ENCODE results near the gene SYT11.
"Not testable (repeated sequence)": the region's sequence is repeated elsewhere in the genome, so short reads cannot be mapped to it uniquely, and the experiment has no call there.

SYT11 gene

DNA sequence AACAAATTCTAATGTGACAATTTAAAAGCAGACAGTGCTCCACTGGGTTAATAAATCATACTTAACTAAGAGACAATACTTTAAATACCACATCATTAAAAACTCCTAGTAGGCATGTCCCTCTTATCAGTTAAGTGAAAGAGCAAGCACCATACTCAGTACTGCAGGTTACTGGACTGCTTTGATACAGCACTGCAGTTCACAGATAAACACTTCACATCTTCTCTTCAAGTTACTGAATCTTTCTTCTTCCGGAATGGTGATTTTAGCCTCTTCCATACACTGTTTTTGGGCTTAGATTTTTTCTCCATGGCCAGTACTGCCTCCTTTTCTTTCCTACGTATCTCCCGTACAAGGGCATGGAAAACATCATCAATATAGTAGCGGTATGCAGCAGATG is 40.8 kb downstream of the SYT11 start:
- DNase-seq = no peak

DNA sequence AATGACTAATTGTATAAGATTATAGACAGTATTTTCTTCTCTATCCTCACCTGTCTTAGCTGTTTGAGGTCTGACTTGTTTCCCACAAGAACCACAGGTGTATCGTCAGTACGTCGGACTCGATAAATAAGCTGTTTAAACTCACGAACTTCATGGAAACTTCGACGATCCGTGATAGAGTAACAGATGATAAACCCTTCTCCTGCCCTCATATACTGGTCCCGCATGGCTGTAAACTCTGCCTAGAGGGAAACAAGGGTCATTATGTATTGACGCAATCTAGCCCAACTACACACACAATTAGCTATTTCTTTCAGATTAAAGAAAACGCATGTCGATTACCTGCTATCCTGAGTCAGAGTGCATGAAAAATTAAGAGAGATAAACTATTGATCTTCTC is 44.9 kb downstream of the SYT11 start:
- no peak for DNase-seq

DNA sequence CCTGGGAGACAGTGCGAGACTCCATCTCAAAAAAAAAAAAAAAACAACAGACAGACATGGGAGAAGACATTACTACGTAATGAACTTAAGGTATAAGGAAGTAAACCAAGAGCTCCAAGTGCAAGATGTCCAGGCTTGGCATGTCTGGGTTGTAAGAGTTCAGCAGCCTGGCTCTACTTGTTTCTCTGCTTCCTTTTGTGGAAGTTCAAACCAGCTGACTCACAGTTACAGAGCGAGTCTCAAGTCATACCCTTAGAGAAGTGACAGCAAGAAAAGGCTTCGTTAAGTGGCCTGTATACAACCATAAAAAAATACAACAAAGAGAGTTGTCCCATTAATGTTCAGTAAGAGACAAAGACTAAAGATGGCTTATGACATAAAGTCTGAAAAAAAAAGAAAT is 50.5 kb downstream of the SYT11 start:
- peak; percentile 87 to 95 (median 90) for DNase-seq

DNA sequence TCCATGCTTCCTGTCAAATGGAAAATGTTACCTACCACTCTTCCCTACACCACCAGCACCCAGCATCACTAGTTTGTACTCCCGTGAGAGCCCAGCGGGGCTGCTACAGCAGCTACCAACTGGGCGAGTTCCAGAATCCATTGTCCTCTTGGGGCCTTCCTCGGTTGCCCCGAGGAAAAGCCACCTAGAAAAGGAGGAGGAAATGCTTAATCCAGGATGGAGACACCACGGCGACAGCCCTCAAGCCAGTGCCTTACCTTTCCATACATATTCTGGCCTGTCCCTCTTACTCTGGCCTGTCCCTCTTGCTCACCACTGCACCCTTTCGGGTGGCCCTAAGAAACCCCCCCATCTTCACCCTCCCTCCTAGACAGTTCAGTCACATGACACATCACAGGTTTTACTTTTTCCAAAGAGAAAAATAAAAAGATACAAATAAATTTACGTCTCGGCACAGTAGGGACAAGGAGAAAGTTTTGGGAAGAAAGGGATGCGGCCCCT is 51.3 kb downstream of the SYT11 start:
- DNase-seq = peak; percentile 29 to 50 (median 40)

DNA sequence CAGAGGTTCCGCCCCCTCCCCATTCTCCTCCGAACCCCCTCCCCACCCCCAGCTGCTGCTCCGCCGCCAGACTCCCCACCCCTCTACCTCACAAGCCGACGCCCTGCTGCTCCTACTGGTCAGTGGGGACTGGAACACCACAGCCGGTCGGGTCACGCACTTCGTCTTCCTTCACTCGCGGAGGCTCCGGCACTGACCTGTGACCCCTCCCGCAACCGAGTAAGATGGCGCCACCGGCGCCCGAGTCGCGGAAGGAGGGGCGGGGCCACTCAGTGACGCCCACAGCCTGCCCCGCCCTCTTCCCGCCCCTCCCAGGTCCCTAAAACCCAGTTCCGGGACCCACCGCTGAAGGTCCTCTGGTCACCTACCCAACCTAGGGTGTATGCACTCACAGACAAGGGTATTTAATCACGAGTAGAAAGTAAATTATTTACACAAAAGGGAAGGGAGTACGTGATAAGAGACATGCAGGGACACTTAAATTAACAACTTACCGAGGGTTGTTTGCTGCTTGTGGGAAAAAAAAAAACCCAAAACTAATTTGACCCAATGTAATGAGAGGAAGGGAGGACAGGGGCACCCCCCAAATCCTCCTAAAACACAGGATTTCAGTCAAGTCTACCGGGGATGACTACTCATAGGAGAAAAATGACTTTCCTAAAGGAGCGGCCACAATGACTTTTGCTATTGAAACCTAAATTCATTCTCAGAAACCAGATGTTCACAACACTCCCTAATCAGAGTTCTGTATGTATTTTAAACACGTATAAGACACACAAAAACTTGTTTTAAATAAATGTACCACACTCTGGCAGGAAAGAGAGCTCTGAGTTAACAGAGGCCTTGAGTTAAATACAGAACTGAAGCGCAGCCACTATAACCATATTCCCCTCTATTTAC is 52.0 kb downstream of the SYT11 start, which contains the start of gene RIT1:
TSS of gene RIT1 (minus strand) at position 194 of the 900 bp plus-strand sequence. CDS start 588 bp downstream, outside the sequence.
- DNase-seq = peak; percentile 93 to 97 (median 95)

GRCh38 chr1:155912056-155912536 is 52.7 kb downstream of the SYT11 start:
- no peak for DNase-seq

- DNase-seq = no peak
Measured at GRCh38 chr1:155913969-155914757, 54.8 kb downstream of the SYT11 start.

DNA sequence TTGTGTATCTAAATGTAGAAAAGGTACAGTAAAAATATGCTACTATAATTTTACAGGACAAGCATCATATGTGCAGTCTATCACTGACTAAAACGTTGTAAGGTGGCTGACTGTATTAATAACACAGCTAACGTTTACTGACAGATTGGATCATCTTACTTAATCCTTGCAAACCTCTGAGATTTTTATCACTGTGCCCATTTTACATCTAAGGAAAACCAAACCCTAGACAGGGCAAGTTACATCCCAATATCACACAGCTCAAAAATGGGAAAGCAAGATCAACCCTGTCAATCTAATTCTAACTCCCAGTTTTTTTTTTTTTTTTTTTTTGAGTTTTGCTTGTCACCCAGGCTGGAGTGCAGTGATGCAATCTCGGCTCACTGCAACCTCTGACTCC is 59.3 kb downstream of the SYT11 start:
- no peak for DNase-seq

DNA sequence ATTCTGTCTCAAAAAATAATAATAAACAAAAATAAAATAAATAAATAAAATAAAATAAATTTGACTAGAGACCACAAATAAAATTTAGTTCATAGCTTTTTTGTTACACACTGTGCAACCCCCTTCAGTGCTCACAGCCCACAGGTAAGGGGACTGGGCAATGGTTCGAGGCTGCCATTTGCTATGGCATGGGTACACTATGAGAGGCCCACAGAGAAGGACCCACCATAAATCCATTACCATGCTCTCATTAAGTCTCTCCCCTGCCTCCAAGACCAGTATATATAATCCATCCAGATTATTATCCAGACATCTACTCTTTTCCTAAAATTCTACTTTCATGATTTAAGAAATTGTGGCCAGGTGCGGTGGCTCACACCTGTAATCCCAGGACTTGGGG is 60.4 kb downstream of the SYT11 start:
- no peak for DNase-seq

DNA sequence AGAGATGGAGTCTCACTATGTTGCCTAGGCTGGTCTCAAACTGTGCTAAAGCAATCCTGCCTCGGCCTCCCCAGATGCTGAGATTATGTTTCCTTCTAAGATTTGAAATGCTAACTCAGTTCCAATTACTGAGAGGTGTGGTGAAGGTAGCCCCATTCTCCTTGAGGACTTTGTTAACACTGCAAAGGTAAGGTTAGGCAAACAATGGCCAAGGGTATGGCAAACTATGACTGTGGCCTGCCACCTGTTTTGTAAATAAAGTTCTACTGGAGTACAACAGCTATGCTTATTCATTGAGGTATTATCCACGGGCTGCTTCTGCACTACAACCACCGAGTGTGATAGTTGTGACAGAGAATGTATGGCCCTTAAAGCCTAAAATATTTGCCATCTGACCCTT is 61.4 kb downstream of the SYT11 start:
- DNase-seq = no peak

DNA sequence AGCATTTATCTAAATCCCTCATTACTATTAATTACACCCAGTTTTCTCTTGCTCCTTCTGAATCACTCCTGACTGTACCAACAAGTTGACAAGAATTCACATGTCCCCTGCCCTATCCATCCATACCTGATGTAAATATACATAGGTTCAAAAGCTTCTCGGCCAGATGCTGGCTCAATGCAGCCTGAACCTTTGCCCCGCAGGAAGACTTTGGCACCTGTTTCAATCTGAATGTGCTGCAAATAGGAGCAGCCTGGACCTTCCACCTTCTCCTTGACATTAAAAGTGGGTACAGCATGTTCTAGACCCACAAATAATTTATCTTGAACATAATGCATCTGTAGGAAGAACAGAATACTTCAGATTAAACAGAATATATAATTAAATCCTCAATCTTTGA is 66.1 kb downstream of the SYT11 start:
- DNase-seq = no peak

DNA sequence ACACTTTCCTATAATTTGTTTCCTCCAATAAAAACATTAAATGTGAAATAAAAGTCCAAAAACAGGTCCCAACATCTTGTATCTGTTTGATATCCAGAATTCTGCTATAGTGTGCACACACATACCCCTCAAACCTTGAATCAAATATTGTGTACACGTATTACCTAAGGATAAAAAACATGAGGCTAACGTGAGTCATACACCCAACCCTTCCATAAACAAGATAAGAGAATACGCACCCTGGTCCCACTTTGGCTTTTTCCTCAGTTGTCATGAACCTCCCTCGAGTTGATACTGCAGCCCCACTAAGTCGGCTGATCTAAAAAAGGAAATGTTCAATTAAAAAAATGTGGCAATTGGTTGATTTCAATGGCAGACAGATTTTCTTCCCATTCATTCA is 69.7 kb downstream of the SYT11 start:
- DNase-seq = no peak

GRCh38 chr1:155930725-155931124 is 71.4 kb downstream of the SYT11 start:
- DNase-seq = not testable (repeated sequence)

DNA sequence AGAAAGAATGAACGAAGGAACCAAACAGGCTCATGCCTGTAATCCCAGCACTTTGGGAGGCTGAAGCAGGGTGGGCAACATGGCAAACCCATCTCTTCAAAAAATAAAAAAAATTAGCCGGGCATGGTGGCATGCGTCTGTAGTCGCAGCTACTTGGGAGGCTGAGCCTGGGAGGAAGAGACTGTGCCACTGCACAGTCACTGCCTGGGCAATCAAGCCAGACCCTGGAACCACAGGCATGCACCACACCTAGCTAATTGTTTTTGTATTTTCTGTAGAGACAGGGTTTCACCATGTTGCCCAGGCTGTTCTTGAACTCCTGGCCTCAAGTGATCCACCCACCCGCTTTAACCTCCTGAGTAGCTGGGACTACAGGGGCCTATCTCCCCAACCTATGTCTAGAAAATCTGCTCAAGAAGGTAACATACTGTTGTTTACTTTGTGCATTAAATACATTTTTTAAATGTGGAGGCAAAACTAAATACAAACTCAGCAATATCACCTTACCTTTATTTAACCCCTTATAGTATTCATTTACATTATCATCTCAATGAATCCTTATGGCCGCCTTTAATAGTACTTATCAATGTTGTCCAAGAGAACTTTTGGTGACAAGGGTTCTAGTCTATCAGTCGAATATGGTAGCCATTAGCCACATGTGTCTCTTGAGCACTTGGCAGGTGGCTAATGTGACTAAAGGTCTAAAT is 72.1 kb downstream of the SYT11 start:
- no peak for DNase-seq

- DNase-seq = no peak
Measured at GRCh38 chr1:155932081-155932480, 72.7 kb downstream of the SYT11 start.

DNA sequence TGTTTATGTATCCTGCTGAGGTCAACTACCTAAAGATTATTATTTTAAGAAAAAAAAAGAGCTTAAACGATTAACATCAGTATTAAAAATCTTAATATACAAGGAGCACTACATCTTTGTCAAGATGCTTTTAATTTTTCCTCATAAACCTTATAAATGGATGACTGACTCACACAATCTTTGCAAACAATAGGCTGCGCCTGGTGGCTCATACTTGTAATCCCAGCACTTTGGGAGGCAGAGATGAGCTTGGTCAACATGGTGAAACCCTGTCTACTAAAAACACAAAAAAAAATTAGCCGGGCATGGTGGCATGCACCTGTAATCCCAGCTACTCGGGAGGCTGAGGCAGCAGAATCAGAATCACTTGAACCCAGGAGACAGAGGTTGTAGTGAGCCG is 73.1 kb downstream of the SYT11 start:
- DNase-seq = no peak

GRCh38 chr1:155933591-155934096 is 74.3 kb downstream of the SYT11 start:
- DNase-seq = peak in 3 of 4 experiments; percentile 22 to 45 (median 25)

DNA sequence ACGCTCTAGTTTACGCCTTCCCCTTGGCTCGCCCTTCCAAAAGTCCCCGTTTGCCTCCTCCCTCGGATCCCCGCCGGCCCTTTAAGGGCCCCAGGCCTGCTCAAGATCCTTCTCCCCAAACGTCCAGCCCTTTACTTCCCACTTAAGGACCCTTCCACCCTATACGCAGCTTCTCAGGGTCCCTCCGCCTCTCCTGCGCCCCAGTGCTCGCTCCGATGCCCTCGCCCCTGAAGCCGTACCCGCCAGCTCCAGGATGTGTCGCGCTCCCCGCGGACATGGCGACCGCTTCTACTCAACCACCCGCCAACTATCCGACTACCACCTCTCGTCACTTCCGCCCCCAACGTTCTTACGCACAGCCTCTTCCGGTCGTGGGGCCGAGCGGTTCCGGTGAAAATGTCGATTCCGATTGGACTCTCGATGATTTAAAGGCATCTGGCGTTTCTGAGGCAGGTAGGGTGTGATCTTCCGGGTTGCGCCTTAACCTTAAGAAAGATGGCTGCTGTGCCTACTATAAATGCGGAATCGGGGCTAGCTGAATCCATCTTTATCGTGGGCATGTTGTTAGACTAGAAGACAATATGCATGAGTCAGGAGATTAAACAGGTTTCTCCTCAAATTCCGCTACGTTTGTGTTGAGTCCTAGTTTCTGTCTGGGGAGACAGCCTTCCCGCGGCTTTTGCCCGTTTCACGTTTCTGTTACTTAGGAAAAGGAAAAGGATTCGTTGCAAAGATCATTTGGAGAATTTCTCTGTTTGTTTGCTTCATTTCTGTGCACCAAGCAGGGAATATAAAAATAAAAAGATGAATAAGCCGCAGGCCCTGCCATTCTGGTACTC is 74.9 kb downstream of the SYT11 start, which contains the start of gene KHDC4:
TSS of gene KHDC4 (minus strand) at position 317 of the 839 bp plus-strand sequence. CDS start at position 277, 40 bp downstream.
- peak; percentile 98 to 99 (median 98) for DNase-seq

Data from suppressor macrophage (primary cell).